Parathyroid adenoma (tissue), 2 donors: ENCODE measurements around the gene OR51B4.

Experiments used
- H2AFZ ChIP-seq: fragments of 300-600 bp; sonication (generic); one replicate; pipeline ENCODE4 v1.7.0; 2017; ENCODE audit warnings: antibody characterized with exemption, mild to moderate bottlenecking
- H3K27ac ChIP-seq: fragments of 300-600 bp; sonication (generic); one replicate; pipeline ENCODE4 v1.7.0; 2017
- H3K27me3 ChIP-seq: fragments of 300-600 bp; sonication (generic); one replicate; pipeline ENCODE4 v1.7.0; 2017; ENCODE audit warnings: low read length; ENCODE audit not compliant: control insufficient read depth, insufficient read depth
- H3K36me3 ChIP-seq: fragments of 300-600 bp; sonication (generic); one replicate; pipeline ENCODE4 v1.7.0; 2017; ENCODE audit warnings: low read length; ENCODE audit not compliant: control insufficient read depth, insufficient read depth
- H3K4me1 ChIP-seq: fragments of 300-600 bp; sonication (generic); one replicate; pipeline ENCODE4 v1.7.0; 2017; ENCODE audit warnings: control low read depth
- H3K4me2 ChIP-seq: fragments of 300-600 bp; sonication (generic); one replicate; pipeline ENCODE4 v1.7.0; 2017; ENCODE audit warnings: low read length
- H3K4me3 ChIP-seq: fragments of 300-600 bp; sonication (generic); one replicate; pipeline ENCODE4 v1.7.0; 2017; ENCODE audit warnings: low read depth, low read length
- H3K79me2 ChIP-seq: fragments of 300-600 bp; sonication (generic); one replicate; pipeline ENCODE4 v1.7.0; 2017; ENCODE audit warnings: control low read depth
- H3K9ac ChIP-seq: fragments of 300-600 bp; sonication (generic); one replicate; pipeline ENCODE4 v1.7.0; 2017; ENCODE audit warnings: mild to moderate bottlenecking
- H3K9me3 ChIP-seq: fragments of 300-600 bp; sonication (generic); one replicate; pipeline ENCODE4 v1.7.0; 2017; ENCODE audit warnings: low read length; ENCODE audit not compliant: control insufficient read depth
- TF ChIP-seq, protein P1 (sequence below): fragments of 300-600 bp; sonication (generic); IDR thresholded peaks from one replicate; pipeline ENCODE4 v1.7.0; 2017; ENCODE audit warnings: antibody characterized with exemption, mild to moderate bottlenecking
- donor health status: primary hyperparathyroidism.

OR51B4 gene

DNA sequence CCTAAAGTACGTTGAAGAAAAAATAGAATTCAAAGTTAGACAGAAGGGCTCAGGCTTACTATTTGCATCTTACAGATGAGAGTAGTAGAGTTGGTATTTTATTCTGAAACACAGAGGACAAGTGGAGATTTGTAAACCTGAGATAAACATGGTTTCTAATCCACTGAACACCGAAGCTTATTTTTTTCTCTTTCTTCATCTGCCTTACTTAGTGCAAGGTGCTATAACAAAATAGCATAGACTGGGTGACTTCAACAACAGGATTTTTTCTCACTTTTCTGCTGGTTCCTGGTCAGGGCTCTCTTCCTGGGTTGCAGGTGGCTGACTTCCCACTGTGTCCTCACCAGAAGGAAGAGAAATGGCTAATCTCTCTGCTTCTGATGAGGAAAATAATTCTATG lies 50.0 kb downstream of the OR51B4 start:
- Histone ChIP-seq H3K4me2 (no peak overlapping the region), H2AFZ (no peak overlapping the region), H3K27ac (no peak overlapping the region)

More for the DNA sequence above, 50.0 kb downstream of the OR51B4 start:
- H3K9me3 ChIP-seq: no peaks in the 10 kb centered on the region
- no peaks in the 10 kb centered on the region for H3K79me2 ChIP-seq
- H3K4me1 ChIP-seq: no peaks in the 10 kb centered on the region
- no peak overlapping the region for H3K4me3 ChIP-seq
- H3K9ac ChIP-seq: no peak overlapping the region
- TF ChIP-seq, protein P1, sequence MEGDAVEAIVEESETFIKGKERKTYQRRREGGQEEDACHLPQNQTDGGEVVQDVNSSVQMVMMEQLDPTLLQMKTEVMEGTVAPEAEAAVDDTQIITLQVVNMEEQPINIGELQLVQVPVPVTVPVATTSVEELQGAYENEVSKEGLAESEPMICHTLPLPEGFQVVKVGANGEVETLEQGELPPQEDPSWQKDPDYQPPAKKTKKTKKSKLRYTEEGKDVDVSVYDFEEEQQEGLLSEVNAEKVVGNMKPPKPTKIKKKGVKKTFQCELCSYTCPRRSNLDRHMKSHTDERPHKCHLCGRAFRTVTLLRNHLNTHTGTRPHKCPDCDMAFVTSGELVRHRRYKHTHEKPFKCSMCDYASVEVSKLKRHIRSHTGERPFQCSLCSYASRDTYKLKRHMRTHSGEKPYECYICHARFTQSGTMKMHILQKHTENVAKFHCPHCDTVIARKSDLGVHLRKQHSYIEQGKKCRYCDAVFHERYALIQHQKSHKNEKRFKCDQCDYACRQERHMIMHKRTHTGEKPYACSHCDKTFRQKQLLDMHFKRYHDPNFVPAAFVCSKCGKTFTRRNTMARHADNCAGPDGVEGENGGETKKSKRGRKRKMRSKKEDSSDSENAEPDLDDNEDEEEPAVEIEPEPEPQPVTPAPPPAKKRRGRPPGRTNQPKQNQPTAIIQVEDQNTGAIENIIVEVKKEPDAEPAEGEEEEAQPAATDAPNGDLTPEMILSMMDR: no peak
- no peaks in the 10 kb centered on the region for H3K27me3 ChIP-seq
- no peaks in the 10 kb centered on the region for H3K36me3 ChIP-seq
